GM18873 (cell line): Measurements from ENCODE around the gene VARS2.
"Not testable (repeated sequence)": the region's sequence is repeated elsewhere in the genome, so short reads cannot be mapped to it uniquely, and the experiment has no call there.

Experiments used
- ATAC-seq: cut with Tn5 transposase; IDR thresholded peaks from one replicate; pipeline ENCODE4 v1.9.1; 2021; ENCODE audit warnings: mild to moderate bottlenecking, moderate library complexity, moderate number of reproducible peaks; ENCODE audit not compliant: unreplicated experiment, low FRiP score

Gene VARS2

GRCh38 chr6:30954631-30955366, 40.8 kb downstream of the VARS2 start:
- no peak for ATAC-seq

DNA sequence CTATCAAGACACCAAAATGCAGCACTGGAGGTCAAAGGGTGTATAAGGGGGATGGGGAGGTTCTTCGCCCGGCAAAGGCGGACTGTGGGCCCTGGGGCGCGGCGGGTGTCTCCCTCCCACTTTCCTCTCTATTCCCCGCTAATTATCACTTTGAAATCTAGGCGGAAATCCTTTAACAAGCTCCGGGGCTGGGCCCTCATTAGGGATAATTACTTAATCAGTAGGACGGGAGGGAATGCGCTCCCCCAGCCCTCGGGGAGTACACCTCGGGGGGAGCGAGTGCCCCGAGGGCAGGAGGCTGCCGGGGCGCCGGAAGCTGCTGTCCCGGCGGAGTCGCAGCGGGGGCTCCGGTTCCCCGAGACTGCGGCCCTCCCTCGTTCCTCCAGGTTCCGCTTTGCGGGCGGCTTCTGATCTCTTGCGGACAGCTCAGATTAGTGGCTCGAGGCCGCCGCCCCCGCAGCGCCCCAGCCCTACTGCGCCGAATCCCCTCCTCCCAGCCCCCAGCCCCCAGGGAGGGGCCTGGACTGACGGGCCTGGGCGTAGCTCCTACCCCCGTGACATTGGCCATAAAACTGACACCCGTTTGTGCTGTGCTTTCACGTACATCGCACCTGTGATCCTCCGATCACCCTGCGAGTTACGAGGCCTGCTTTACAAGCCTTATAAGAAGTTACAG, 41.5 kb downstream of the VARS2 start:
- no peak for ATAC-seq

- no peak for ATAC-seq
Measured at GRCh38 chr6:30957716-30958115, 43.7 kb downstream of the VARS2 start.

DNA sequence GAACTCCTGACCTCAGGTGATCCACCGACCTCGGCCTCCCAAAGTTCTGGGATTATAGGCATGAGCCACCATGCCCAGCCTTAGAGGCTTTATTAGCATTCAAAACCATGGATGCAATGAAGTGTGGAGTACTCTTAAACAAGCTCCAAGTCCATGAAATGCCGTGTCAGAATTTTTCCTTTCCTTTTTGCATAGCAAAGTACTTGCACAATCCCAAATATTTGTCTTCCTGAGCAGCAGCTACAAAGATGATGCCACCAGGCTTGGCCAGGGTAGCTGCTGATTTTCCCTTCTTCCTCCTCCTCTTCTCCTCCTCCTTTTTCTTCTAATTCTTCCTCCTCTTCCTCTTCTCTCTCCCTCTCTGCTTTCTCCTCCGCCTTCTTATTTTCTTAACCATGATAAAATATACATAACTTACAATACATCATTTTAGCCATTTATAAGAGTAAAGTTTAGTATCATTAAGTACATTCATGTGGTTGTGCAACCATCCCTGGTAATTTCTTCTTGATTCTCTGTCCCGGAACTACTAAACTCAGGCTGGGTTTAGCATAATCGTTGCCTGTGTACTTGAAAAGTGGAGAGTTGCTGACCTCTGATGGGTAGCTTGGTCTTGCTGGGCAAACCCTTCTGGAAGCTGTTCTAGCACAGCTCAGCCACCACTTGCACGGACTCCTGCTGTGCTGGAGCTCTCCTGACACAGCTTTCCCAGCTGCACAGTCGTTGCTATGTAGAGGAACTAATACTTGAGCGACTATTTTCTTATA, 47.1 kb downstream of the VARS2 start:
- no peak for ATAC-seq

GRCh38 chr6:30962716-30963115, 48.7 kb downstream of the VARS2 start:
- no peak for ATAC-seq

GRCh38 chr6:30963641-30964040, 49.6 kb downstream of the VARS2 start:
- no peak for ATAC-seq

GRCh38 chr6:30964075-30964474, 50.0 kb downstream of the VARS2 start:
- no peak for ATAC-seq

GRCh38 chr6:30965140-30965601, 51.1 kb downstream of the VARS2 start:
- no peak for ATAC-seq

- ATAC-seq = no peak
Measured at GRCh38 chr6:30966154-30966553, 52.1 kb downstream of the VARS2 start.

- ATAC-seq = not testable (repeated sequence)
Measured at GRCh38 chr6:30969171-30969570, 55.1 kb downstream of the VARS2 start.

DNA sequence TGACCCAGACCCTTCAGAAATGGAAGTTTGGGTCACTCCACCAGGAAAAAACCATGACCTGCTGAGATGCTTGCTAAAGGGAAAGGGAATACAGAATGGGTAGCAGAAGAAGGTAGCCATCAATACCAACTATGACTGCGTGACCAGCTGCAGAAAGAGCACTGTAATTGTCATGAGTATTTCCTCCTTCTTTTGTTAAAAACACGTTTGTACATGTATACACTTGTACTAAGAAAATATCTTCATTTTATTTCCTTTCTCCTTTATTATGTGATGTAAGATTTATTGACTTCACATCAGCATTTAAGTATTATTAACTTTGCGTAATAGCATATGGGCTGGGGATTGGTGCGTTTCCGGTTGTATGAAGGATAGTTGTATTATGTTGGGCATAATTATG, 56.9 kb downstream of the VARS2 start:
- no peak for ATAC-seq

DNA sequence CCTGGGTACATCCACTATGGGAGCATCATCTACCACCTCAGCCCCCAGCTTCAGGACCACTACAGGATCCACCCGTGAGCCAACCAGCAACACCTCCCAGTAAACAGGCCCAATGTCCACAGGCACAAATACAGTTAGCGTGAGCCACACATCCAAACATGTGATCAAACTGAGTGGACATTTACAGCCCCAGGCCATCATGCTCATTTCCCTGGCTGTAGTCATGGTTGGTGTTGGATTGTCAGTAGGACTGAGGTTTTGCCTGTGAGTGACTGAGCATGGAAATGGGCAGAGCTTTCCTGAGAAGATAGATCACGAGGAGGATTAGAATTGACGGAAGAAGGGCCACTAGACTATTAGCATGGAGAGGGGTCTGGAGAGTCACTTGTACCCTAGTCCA, 58.8 kb downstream of the VARS2 start:
- no peak for ATAC-seq

- ATAC-seq = no peak
Measured at GRCh38 chr6:30974490-30975252, 60.6 kb downstream of the VARS2 start.
